ENCODE data around the gene PLPPR1.

Gene PLPPR1

GRCh38 chr9:101336091-101336490, 307.6 kb downstream of the PLPPR1 start:
- Histone ChIP-seq H3K9me3 (ENCODE audit: low read length) (no peaks in the 10 kb centered on the region), H3K27me3 (ENCODE audit: insufficient read depth, low read length) (no peaks in the 10 kb centered on the region), H3K4me1 (ENCODE audit: insufficient read depth, low read length, severe bottlenecking) (no peaks in the 10 kb centered on the region), H3K9me2 (ENCODE audit: low read depth, low read length) (no peaks in the 10 kb centered on the region), H3K9ac (ENCODE audit: low read length) (no peak overlapping the region), H3K27ac (ENCODE audit: low read depth, low read length, poor library complexity, severe bottlenecking) (no peak overlapping the region), H3K4me3 (ENCODE audit: low read depth, low read length, poor library complexity, severe bottlenecking) (no peak overlapping the region), H4K20me1 (ENCODE audit: insufficient read depth, low read length) (no peaks in the 10 kb centered on the region), H2AFZ (ENCODE audit: low read length) (no peak overlapping the region), H3K36me3 (ENCODE audit: insufficient read depth, low read length) (no peaks in the 10 kb centered on the region), H3F3A (ENCODE audit: insufficient read depth, low read length) (no peaks in the 10 kb centered on the region), H3K4me2 (ENCODE audit: low read length) (no peak overlapping the region), H3K79me2 (ENCODE audit: insufficient read depth, low read length) (no peaks in the 10 kb centered on the region)
- TF ChIP-seq CTCF (IDR thresholded peaks at IDR 0.05; ENCODE audit: low read length) (no peak), EZH2 (IDR thresholded peaks at IDR 0.05; ENCODE audit: borderline replicate concordance, low read length) (no peak)

GRCh38 chr9:101337237-101337636, 308.7 kb downstream of the PLPPR1 start:
- no peaks in the 10 kb centered on the region for H3K79me2 ChIP-seq (ENCODE audit: insufficient read depth, low read length)
- H4K20me1 ChIP-seq (ENCODE audit: insufficient read depth, low read length) = no peaks in the 10 kb centered on the region
- H3K9ac ChIP-seq (ENCODE audit: low read length) = no peak overlapping the region
- TF ChIP-seq EZH2 (IDR thresholded peaks at IDR 0.05; ENCODE audit: borderline replicate concordance, low read length) (no peak), CTCF (IDR thresholded peaks at IDR 0.05; ENCODE audit: low read length) (no peak)
- H3K27me3 ChIP-seq (ENCODE audit: insufficient read depth, low read length) = no peaks in the 10 kb centered on the region
- H2AFZ ChIP-seq (ENCODE audit: low read length) = no peak overlapping the region
- no peaks in the 10 kb centered on the region for H3K4me1 ChIP-seq (ENCODE audit: insufficient read depth, low read length, severe bottlenecking)
- no peaks in the 10 kb centered on the region for H3F3A ChIP-seq (ENCODE audit: insufficient read depth, low read length)
- no peak overlapping the region for H3K27ac ChIP-seq (ENCODE audit: low read depth, low read length, poor library complexity, severe bottlenecking)
- no peak overlapping the region for H3K4me3 ChIP-seq (ENCODE audit: low read depth, low read length, poor library complexity, severe bottlenecking)
- no peaks in the 10 kb centered on the region for H3K36me3 ChIP-seq (ENCODE audit: insufficient read depth, low read length)
- no peaks in the 10 kb centered on the region for H3K9me2 ChIP-seq (ENCODE audit: low read depth, low read length)
- H3K4me2 ChIP-seq (ENCODE audit: low read length) = no peak overlapping the region
- H3K9me3 ChIP-seq (ENCODE audit: low read length) = no peaks in the 10 kb centered on the region

GRCh38 chr9:101341958-101342357, 313.4 kb downstream of the PLPPR1 start:
- Histone ChIP-seq H3K27ac (ENCODE audit: low read depth, low read length, poor library complexity, severe bottlenecking) (no peak overlapping the region), H4K20me1 (ENCODE audit: insufficient read depth, low read length) (no peaks in the 10 kb centered on the region), H3K9me2 (ENCODE audit: low read depth, low read length) (no peaks in the 10 kb centered on the region), H3K27me3 (ENCODE audit: insufficient read depth, low read length) (no peaks in the 10 kb centered on the region), H3K4me2 (ENCODE audit: low read length) (no peak overlapping the region), H3K4me1 (ENCODE audit: insufficient read depth, low read length, severe bottlenecking) (no peaks in the 10 kb centered on the region), H3K9ac (ENCODE audit: low read length) (no peak overlapping the region), H3K36me3 (ENCODE audit: insufficient read depth, low read length) (no peaks in the 10 kb centered on the region), H2AFZ (ENCODE audit: low read length) (no peak overlapping the region), H3K9me3 (ENCODE audit: low read length) (no peaks in the 10 kb centered on the region), H3K79me2 (ENCODE audit: insufficient read depth, low read length) (no peaks in the 10 kb centered on the region), H3K4me3 (ENCODE audit: low read depth, low read length, poor library complexity, severe bottlenecking) (no peak overlapping the region), H3F3A (ENCODE audit: insufficient read depth, low read length) (no peaks in the 10 kb centered on the region)
- no peak for TF ChIP-seq EZH2 (IDR thresholded peaks at IDR 0.05; ENCODE audit: borderline replicate concordance, low read length)
- no peak for TF ChIP-seq CTCF (IDR thresholded peaks at IDR 0.05; ENCODE audit: low read length)

Data from OCI-LY1 (cell line).